SU-DHL-6 (cell line): Measurements from ENCODE around the gene TRIM5.

Experiments used
- H2AFZ ChIP-seq: fragments of 200-600 bp; sonication (generic); 2 replicates; pipeline ENCODE4 v1.6.1; 2014; ENCODE audit warnings: low read depth, mild to moderate bottlenecking, moderate library complexity, mixed read lengths, antibody characterized with exemption, low read length; ENCODE audit not compliant: severe bottlenecking
- H3F3A ChIP-seq: fragments of 200-600 bp; shearing (Covaris generic); 2 replicates; pipeline ENCODE4 v1.6.0; 2016; ENCODE audit warnings: antibody characterized with exemption, mild to moderate bottlenecking; ENCODE audit not compliant: insufficient read depth
- H3K27ac ChIP-seq: fragments of 200-600 bp; sonication (generic); 2 replicates; pipeline ENCODE4 v1.5.1; 2016; ENCODE audit warnings: low read depth, mild to moderate bottlenecking, low read length, moderate library complexity, mixed read lengths
- H3K27me3 ChIP-seq: fragments of 200-600 bp; sonication (generic), shearing (Covaris generic); 2 replicates; pipeline ENCODE4 v1.6.0; 2014; ENCODE audit warnings: mild to moderate bottlenecking, low read length
- H3K36me3 ChIP-seq: fragments of 200-600 bp; sonication (generic); 2 replicates; pipeline ENCODE4 v1.6.1; 2014; ENCODE audit warnings: mild to moderate bottlenecking, low read length, mixed read lengths
- H3K4me2 ChIP-seq: fragments of 300-600, 200-600 bp; shearing (Covaris generic), sonication (generic); 2 replicates; pipeline ENCODE4 v1.6.0; 2014; ENCODE audit warnings: low read length, low read depth, mild to moderate bottlenecking; ENCODE audit not compliant: poor library complexity, severe bottlenecking
- H3K4me3 ChIP-seq: fragments of 200-600 bp; sonication (generic); 2 replicates; pipeline ENCODE4 v1.5.1; 2014; ENCODE audit warnings: antibody characterized with exemption, low read length, mild to moderate bottlenecking, mixed read lengths; ENCODE audit not compliant: insufficient read depth, poor library complexity, severe bottlenecking
- H3K79me2 ChIP-seq: fragments of 200-600 bp; sonication (generic); 2 replicates; pipeline ENCODE4 v1.6.1; 2014; ENCODE audit warnings: mild to moderate bottlenecking, low read length, moderate library complexity; ENCODE audit not compliant: insufficient read depth
- H3K9ac ChIP-seq: fragments of 200-600 bp; sonication (generic); 2 replicates; pipeline ENCODE4 v1.7.0; 2014; ENCODE audit warnings: mild to moderate bottlenecking, low read length
- H3K9me2 ChIP-seq: fragments of 200-600 bp; sonication (generic); replicated peaks from 2 replicates; pipeline ENCODE4 v1.6.1; 2014; ENCODE audit warnings: low read length; ENCODE audit not compliant: insufficient read depth
- H3K9me3 ChIP-seq: fragments of 200-600 bp; sonication (generic); 2 replicates; pipeline ENCODE4 v1.6.1; 2014; ENCODE audit warnings: low read length, mixed read lengths; ENCODE audit not compliant: insufficient read depth
- H4K20me1 ChIP-seq: fragments of 200-600 bp; sonication (generic); 2 replicates; pipeline ENCODE4 v1.6.1; 2014; ENCODE audit warnings: low read depth, mild to moderate bottlenecking, antibody characterized with exemption, low read length, moderate library complexity, mixed read lengths
- EZH2phosphoT487 ChIP-seq: fragments of 200-600 bp; sonication (generic), shearing (Covaris generic); conservative IDR thresholded peaks from 2 replicates; pipeline ENCODE4 v1.6.1; 2018; ENCODE audit warnings: mild to moderate bottlenecking, antibody characterized with exemption, low read length, moderate library complexity, mixed read lengths
- TF ChIP-seq, protein P1 (sequence below): fragments of 200-600 bp; sonication (generic); IDR thresholded peaks from one replicate; pipeline ENCODE4 v1.5.1; 2017; ENCODE audit warnings: antibody characterized with exemption, mild to moderate bottlenecking, low read length, moderate library complexity; ENCODE audit not compliant: insufficient read depth, poor library complexity, severe bottlenecking

Gene TRIM5

DNA sequence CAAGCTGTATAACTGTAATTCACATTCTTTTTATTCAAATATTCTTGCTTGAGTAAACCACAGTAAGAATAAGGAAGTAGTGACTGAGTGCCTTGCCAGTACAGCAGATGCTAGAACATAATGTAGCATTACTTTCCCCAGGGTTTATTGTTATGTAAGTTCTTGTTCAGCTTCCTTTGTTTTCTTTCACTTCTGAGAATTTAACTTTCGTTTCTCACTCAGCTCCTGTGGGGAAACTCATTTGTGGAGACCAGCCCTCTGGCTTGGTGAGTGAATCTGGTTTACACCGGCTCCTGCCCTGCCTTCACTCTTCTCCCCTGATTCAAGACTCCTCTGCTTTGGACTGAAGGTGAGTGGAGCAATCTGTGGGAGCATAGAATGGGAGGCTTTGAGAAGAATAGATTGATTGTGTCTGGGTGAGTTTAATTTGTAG lies 4.7 kb upstream of the TRIM5 start, which contains the start of gene TRIM22:
Gene TRIM22, plus strand, starts transcription at position 240 of the 433 bp plus-strand sequence. CDS start 6,443 bp downstream, outside the sequence.
- Histone ChIP-seq H3K36me3 (no peaks in the 10 kb centered on the region), H3K27ac (peak within 1 kb of the TSS; percentile 91), H3K4me3 (peak within 1 kb of the TSS; percentile 85), H3K9me2 (no peaks in the 10 kb centered on the region), H3K4me2 (peak within 1 kb of the TSS; percentile 80), H3F3A (peaks cover 34% of the 10 kb centered on the region), H2AFZ (peak within 1 kb of the TSS; percentile 39), H3K27me3 (no peaks in the 10 kb centered on the region), H3K9me3 (no peaks in the 10 kb centered on the region), H4K20me1 (no peaks in the 10 kb centered on the region), H3K9ac (peak within 1 kb of the TSS; percentile 80), H3K79me2 (peaks cover 34% of the 10 kb centered on the region)
- TF ChIP-seq, protein P1, sequence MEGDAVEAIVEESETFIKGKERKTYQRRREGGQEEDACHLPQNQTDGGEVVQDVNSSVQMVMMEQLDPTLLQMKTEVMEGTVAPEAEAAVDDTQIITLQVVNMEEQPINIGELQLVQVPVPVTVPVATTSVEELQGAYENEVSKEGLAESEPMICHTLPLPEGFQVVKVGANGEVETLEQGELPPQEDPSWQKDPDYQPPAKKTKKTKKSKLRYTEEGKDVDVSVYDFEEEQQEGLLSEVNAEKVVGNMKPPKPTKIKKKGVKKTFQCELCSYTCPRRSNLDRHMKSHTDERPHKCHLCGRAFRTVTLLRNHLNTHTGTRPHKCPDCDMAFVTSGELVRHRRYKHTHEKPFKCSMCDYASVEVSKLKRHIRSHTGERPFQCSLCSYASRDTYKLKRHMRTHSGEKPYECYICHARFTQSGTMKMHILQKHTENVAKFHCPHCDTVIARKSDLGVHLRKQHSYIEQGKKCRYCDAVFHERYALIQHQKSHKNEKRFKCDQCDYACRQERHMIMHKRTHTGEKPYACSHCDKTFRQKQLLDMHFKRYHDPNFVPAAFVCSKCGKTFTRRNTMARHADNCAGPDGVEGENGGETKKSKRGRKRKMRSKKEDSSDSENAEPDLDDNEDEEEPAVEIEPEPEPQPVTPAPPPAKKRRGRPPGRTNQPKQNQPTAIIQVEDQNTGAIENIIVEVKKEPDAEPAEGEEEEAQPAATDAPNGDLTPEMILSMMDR: no peak
- TF ChIP-seq EZH2phosphoT487: no peak

DNA sequence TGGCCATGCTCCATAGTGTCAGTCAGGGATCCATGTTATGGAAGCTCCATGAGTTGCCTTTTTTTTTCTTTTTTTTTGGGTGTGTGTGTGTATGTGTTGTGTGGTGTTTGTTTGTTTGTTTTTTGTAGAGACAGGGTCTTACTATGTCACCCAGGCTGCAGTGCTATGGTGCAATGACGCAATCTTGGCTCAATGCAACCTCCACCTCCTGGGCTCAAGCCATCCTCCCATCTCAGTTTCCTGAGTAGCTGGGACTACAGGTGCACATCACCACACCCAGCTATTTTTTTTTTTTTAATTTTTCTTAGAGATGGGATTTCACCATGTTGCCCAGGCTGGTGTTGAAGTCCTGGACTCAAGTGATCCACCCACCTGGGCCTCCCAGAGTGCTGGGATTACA lies 3.6 kb upstream of the TRIM5 start:
- TF ChIP-seq, protein P1: no peak
- TF ChIP-seq EZH2phosphoT487: no peak
- Histone ChIP-seq H4K20me1 (no peaks in the 10 kb centered on the region), H3F3A (peaks cover 28% of the 10 kb centered on the region), H2AFZ (peak overlapping the region; percentile 39), H3K9me3 (no peaks in the 10 kb centered on the region), H3K27ac (peak overlapping the region; percentile 91; the same call in 1 of the 2 replicates), H3K9me2 (no peaks in the 10 kb centered on the region), H3K9ac (0 out of 2 replicates have a peak overlapping the region, but pooled peaks have one; percentile 80), H3K4me3 (no peak overlapping the region), H3K79me2 (peaks cover 31% of the 10 kb centered on the region), H3K4me2 (peak overlapping the region; percentile 80), H3K27me3 (no peaks in the 10 kb centered on the region), H3K36me3 (no peaks in the 10 kb centered on the region)

DNA sequence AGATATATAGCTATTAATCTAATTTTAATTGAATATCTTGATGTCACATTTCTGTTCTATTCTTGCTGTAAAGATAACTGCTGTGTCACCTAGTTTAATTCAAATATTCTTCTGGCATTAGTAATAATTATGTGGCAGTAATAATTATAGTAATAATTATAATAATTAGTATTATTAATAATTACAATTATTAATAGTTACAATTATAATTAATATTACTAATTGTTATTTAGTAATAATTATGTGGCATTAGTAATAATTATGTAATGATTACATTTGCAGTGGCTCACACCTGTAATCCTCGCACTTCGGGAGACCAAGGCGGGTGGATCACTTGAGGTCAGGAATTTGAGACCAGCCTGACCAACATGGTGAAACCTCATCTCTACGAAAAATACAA lies 1.6 kb upstream of the TRIM5 start:
- TF ChIP-seq, protein P1: no peak
- TF ChIP-seq EZH2phosphoT487: no peak
- Histone ChIP-seq H3K36me3 (no peaks in the 10 kb centered on the region), H3K79me2 (peaks cover 21% of the 10 kb centered on the region), H3K9me2 (no peaks in the 10 kb centered on the region), H2AFZ (no peak overlapping the region), H3K9me3 (no peaks in the 10 kb centered on the region), H3K27me3 (no peaks in the 10 kb centered on the region), H3F3A (peaks cover 22% of the 10 kb centered on the region), H3K9ac (no peak overlapping the region), H4K20me1 (no peaks in the 10 kb centered on the region), H3K27ac (no peak overlapping the region), H3K4me3 (no peak overlapping the region), H3K4me2 (no peak overlapping the region)
